IPS-18c (cell line): ENCODE results near the gene PWWP2B.

Source experiments
- H3K4me3 ChIP-seq: 2 replicates; pipeline ENCODE4 v1.7.0; 2013; ENCODE audit warnings: low read depth, mild to moderate bottlenecking, low read length, moderate library complexity; ENCODE audit not compliant: insufficient read depth
- H3K9me3 ChIP-seq: one replicate; pipeline ENCODE4 v1.6.1; 2013; ENCODE audit warnings: mild to moderate bottlenecking, low read length, moderate library complexity; ENCODE audit not compliant: control insufficient read depth, insufficient read depth

Gene PWWP2B

DNA sequence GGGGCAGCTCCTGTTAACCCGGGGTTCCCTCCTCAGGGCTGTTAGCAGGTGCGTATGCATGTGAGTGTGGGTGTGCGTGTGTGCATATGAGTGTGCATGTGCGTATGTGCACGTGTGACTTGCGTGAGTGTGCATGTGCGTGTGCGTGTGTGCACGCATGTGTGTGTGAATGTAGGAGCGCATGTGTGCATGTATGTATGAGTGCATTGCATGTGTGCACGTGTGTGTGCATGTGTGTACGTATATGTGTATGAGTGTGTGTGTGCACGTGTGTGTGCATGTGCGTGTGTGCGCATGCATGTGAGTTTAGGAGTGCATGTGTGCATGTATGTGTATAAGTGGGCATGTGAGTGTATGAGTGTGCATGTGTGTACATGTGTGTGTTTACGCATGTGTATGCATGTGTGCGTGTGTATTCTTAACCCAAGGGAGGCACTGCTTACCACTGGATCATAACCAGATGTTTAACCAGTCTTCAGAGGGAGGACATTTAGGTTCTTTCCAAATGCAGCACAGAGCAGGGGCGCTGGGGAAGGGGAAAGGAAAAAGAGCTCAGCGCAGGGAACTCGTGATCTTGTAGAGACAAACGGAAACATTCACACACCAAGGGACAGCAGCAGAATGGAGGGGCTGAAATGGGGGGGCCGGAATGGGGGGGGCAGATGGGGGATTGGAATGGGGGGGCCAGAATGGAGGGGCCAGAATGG, 45.0 kb downstream of the PWWP2B start:
- H3K9me3 ChIP-seq = no peaks in the 10 kb centered on the region
- no peak overlapping the region for H3K4me3 ChIP-seq

DNA sequence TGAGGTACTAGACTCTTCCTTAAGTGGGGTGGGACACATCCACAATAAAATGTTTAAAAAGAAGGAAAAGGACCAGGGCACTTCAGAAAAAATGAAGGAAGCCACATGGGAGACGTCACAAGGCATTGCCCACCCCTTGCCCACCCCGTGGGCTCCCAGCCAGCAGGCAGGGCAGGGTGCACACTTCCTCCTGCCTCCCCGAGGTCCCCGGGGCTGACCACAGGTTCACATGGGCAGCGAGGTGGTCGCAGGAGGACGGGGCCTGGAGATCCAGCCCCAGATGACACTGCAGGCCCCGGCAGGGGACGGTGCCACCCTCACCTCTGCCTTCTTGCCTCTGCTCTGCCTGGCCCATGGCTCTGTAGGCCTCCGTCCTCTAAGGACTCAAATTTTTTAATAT, 45.6 kb downstream of the PWWP2B start:
- H3K9me3 ChIP-seq = no peaks in the 10 kb centered on the region
- H3K4me3 ChIP-seq = no peak overlapping the region

DNA sequence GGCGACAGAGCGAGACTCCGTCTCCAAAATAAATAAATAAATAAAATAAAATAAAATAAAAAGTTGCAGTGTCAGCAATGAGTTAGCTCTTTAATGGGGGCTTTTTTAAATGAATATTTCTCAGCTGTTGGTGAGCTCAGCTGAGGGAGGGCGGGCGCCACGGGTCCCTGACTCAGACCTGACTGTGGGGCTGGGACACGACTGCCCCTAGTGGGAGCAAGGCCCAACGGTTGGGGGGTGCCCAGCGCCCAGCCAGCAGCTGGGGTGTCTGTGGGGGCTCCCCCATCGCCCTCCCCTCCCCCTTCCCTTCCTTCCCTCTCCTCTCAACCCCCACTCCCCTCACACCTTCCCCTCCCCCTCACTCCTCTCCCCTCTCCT, 46.6 kb downstream of the PWWP2B start:
- Histone ChIP-seq H3K9me3 (no peaks in the 10 kb centered on the region), H3K4me3 (no peak overlapping the region)

DNA sequence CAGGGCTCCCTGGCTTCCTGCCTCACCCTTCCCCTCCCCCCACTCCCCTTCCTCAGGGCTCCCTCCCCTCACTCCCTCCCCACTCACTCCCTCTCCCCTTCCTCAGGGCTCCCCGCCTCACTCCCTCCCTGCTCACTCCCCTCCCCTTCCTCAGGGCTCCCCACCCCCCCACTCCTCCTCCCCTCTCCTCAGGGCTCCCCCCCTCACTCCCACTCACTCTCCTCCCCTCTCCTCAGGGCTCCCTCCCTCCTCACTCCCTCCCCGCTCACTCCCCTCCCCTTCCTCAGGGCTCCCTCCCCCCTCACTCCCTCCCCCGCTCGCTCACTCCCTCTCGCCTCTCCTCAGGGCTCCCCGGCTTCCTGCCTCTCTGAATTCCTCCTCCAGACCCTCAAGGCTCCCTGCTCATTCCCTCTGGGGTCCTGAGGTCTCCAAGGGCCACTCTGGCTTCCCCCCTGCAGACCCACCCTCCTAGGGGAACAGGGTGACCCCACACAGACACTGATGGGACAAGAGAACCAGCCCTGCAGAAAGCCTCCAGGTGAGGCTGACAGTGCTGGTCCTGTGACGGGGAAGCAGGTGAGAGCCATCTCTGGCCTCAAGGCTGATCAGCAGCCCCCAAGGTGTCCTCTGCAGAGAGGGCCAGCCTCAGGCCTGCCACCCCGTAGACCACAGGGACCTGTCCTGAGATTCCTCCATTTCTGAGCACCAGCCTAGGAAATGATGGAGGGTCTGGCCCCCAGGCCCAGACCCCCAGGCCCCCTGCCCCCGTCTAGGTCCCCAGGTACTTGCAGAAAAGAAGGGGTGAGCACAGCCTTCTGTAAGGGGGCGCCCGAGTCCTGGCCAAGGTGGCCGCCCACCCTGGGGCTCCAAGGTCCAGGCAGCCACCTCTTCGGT, 47.2 kb downstream of the PWWP2B start:
- Histone ChIP-seq H3K9me3 (no peaks in the 10 kb centered on the region), H3K4me3 (no peak overlapping the region)

DNA sequence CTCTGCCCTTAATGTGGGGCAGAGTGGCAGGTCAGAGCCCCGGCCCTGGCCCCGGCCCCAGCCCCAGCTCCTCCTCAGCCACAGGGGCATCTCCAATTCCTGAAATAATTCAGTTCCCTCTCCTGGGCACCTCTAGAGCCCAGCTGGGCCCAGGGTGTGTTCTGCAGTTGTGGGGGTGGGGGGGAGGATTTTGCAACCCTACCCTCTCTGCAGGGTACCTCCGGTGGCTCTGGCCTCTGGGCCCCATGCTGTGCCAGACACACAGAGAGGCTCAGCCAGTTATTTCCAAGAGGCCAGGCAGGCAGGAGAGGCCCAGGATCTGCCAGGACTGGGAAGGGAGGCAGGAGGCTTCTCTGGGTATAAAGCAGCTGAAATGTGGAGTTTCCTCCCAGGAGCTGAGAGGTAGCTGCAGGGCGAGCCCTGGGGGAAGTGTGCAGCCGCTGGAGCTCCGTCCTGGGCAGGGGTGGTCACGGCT, 47.9 kb downstream of the PWWP2B start:
- no peaks in the 10 kb centered on the region for H3K9me3 ChIP-seq
- no peak overlapping the region; the same call in 1 of the 2 replicates for H3K4me3 ChIP-seq

DNA sequence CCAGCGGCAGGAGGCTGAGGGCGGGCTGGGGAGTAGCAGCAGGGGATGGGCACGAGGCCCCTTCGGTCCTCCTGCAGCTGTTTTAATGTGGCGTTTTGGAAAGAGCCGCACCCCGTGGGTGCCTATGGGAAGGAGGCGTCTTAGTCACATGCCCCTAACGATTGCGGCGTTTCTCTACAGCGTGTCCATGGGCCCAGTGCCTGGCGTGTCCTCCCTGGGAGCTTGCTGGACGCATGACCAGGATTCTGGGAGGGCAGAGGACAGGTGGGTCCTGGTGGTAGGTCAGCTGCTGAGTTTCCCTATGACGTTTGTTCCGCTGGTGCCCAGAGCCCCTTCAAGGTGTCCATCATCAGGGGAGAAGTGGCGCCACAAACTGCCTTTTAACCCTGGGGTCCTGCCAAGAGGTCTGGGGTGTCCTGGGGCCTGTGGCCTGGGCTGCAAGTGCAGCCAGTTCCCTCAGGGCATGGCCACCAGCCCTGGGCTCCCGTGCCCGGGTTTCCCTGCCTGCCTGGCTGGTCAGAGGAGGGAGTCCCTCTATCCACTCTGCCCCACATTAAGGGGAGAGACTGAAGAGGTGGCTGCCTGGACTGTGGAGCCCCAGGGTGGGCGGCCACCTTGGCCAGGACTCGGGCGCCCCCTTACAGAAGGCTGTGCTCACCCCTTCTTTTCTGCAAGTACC, 48.7 kb downstream of the PWWP2B start:
- H3K4me3 ChIP-seq = no peak overlapping the region; the same call in 1 of the 2 replicates
- no peaks in the 10 kb centered on the region for H3K9me3 ChIP-seq

DNA sequence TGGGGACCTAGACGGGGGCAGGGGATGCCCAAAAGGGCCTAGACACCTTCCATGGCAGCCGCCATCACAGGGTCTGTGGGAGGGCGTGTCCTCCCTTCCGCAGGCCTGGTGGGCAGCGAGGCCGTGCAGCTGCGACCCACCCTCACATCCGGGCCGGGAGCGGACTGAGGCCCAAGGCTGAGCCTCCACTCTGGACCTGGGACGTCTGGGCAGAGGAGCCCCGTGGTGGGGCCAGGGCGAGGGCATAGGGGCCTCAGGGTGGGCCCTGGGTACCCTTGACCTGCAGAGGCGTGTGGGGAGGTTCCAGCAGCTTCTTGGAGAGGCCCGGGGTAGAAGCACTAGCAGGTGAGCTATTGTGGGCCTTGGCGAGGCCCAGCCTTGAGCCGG, 49.2 kb downstream of the PWWP2B start:
- H3K9me3 ChIP-seq = no peaks in the 10 kb centered on the region
- no peak overlapping the region for H3K4me3 ChIP-seq

DNA sequence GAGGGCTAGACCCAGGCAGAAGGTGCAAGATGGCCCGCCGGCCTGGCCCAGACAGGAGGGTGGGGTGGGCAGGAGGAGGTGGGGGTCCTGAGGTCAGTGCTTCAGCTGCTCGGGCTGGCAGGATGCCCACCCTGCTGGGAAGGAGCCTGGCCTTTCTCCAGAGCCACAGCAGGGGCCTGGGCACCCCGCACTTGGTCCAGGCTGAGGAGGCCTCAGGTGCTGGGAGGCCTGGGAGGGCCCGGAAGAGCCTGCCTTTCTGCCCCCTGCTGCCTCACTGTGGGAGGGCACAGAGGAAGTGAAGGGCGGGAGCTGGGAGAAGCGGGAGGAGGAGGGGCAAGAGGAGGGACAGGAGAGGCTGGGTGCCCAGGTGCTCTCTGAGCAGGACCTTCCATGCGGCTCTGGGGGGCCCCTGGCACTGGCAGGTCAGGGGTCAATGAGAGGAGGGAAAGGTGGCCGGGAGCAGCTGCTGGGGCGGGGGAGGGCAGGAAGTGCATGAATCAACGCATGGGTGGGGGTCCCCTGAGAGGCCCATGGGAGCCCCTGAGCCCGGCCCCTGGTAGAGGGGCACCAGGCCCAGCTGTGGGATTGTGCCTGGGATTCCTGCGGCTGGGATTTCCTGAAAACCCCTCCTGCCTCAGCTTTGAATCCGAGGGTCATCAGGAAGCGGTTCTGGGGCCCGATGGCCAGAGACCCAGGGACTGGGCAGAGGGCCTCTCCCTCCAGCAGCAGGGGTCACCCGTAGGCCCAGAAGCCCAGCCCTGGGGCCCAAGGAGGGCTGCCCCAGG, 49.9 kb downstream of the PWWP2B start:
- Histone ChIP-seq H3K4me3 (no peak overlapping the region), H3K9me3 (no peaks in the 10 kb centered on the region)

DNA sequence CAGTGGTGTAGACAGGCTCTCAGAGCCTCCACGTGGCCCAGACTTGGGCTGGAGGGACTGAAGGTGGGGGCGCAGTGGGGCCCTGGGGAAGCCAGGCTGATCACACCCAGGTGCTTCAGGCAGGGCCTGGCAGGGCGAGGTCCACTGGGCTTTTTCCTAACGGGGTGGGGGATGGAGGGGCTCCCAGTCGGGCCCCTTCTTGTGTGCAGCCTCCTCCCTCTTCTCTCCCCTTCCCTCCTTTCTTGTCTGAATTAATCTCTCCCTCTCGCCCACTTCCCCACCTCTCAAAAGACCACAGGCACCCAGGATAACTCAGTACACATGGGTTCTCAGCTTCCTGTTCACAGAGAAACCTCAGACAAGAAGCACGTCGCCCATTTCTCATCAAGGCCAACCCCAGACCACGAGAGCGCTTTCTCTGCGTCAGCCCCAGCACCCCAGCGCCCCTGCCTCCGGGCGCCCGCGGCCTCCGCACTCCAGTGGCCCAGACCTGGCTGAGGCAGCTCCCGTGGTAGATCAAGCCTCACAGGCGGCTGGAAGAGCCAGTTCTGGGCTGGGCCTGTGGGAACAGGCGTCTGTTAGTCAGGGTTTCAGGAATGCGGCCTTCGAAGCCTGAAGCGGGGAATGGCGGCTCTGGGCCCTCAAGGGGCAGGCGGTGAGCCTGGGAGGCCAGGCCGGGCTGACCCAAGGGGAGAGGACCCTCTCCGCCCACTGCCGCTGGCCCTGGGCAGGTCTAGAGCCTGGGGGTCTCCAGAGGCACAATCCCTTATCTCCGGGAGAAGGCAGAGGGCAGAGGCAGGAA, 50.6 kb downstream of the PWWP2B start:
- no peaks in the 10 kb centered on the region for H3K9me3 ChIP-seq
- no peak overlapping the region for H3K4me3 ChIP-seq

DNA sequence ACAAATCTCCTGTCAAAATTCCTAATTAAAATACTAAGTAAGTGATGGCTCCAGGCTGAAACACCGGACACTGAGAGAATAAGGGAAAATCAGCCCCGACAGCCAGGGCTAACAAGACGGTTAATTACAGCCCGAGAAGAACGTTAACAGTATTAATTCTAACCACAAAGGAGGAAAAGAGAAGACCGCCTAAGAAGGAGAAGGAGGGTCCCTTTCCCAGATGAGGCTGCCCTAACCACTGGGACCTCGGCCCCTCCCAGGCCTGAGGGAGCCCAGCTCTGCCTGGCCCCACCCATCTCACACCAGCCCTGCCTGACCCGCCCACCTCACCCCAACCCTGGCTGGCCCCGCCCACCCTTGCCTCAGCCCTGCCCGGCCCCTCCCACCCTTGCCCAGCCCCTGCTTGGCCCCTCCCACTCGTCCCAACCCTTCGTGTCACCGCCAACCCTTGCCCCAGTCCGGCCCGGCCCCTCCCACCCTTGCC, 51.3 kb downstream of the PWWP2B start:
- Histone ChIP-seq H3K4me3 (no peak overlapping the region), H3K9me3 (no peaks in the 10 kb centered on the region)

DNA sequence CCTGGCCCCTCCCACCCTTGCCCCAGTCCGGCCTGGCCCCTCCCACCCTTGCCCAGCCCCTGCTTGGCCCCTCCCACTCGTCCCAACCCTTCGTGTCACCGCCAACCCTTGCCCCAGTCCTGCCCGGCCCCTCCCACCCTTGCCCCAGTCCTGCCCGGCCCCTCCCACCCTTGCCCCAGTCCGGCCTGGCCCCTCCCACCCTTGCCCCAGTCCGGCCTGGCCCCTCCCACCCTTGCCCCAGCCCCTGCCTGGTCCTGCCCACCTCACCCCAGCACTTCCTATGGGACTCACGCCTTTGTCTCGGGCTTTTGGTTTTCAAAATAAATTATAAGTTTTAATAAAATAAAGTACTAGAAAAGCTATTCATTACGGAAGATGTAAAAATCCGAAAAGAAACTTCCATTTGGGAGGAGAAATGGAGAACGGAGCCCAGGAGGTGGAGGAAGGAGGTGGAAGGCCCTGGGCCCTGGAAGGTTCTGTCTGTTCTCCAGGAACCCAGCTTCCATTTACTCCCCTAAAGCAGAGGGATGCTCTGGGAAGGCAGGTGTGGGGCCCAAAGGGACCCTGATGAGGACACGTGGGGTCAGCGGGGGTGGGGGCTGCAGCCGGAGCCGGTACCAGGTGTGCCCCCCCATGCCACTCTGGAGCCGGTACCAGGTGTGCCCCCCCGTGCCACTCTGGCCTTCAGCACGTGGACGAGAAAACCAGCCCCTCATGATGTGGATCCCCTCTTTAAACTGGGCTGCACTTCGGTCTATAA, 52.2 kb downstream of the PWWP2B start:
- Histone ChIP-seq H3K4me3 (no peak overlapping the region), H3K9me3 (no peaks in the 10 kb centered on the region)

DNA sequence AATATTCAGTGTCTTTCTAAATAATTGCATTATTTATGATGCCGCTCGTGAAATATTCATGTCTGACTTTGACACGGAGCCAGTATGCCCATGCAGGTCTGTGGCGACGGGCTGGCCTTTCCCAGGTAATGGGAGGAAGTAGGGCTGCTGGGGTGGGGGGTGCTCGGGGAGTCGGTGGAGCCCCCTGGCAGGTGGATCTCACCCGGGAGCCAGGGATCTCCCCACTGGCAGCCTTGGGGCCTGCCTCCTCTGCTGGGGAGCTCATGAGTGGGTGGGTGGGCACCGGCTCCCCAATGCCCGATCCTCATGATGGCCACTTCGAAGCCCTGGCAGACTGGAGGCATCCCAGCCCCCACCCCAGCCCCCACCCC, 52.8 kb downstream of the PWWP2B start:
- Histone ChIP-seq H3K4me3 (no peak overlapping the region), H3K9me3 (no peaks in the 10 kb centered on the region)

DNA sequence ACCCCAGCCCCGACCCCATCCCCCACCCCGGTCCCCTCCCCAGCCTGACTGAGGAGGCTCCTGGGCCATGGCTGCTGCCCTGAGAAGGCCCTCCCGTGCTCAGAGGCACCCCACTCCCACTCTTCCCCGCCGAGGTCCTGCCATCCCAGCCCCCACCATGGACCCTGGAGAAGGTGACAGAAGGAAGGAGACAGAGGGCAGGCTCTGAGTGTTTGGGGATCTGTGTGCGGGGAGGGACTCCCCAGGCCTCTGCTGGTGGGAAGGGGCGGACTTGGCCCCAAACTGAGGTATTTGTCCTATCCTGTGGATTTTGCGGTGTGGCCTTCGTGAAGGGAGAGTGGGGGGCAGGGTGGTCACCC, 53.4 kb downstream of the PWWP2B start:
- H3K4me3 ChIP-seq = no peak overlapping the region
- no peaks in the 10 kb centered on the region for H3K9me3 ChIP-seq

DNA sequence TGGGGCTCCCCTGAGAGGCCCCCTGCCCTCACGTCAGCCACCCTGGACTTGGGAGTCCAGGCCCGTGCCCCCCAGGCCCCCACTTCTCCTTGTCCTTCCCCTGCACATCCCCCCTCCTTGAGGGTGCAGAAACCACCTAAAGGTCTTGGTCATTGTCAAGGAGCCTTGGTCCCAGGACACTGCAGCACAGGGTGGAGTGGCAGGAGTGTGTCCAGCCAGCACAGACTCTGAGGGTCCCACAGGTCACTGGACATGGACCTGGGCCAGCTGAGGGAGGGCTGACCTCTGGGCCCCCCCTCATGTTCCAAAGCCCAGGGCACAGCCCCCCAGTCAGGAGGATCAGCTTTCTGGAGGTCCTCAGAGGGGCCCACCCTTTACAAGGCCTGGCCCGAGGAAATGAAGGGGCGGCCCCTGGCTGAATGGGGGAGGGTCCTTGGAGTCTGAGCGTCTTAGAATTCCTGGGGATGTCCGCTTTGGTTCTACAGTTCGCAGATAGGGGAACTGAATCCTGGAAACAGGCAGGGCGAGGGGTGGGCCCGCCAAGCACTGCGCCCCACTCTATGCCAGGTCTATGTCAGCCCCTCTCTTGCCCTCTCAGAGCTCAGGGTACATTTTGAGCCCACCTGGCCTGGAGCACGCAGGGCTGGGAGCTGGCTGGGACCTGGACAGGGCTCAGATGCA, 54.0 kb downstream of the PWWP2B start:
- no peaks in the 10 kb centered on the region for H3K9me3 ChIP-seq
- no peak overlapping the region for H3K4me3 ChIP-seq

DNA sequence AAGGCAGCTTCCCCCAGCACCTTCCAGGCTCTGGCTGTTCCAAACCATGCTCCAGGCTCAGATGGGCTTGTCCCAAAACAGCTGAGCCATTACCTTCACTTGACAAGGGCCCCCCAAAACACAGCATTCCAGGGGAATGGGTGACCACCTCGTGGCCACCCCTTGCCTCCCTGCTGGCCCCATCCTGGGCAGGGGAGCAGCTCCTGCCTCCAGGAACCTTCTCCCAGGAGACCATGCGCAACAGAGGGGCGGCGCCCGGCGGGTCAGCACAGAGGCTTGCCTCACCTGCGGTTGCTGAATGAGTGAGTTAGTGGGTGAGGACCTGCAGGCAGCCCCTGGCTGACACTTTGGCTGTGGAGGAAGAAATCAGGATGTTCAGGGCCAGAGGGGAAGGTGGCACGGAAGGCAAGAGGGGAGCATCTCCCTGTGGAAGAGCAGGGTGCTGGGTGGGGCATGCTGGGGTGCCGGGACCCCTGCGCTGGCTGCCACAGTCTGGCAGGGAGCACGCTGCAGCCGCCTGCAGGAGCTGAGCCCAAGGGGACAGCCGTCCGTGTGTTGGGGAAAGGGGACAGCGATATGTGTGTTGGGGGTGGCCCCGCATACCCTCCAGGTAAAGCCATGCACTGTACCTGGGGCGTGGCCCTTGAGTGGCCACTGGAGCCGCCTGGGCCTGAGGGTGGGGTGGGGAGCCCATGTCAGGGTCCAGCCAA, 54.7 kb downstream of the PWWP2B start:
- Histone ChIP-seq H3K4me3 (no peak overlapping the region), H3K9me3 (no peaks in the 10 kb centered on the region)
